HG03520 (cell line): ENCODE data around the gene CDHR3.

Source experiments
- ATAC-seq: cut with Tn5 transposase; IDR thresholded peaks from one replicate; pipeline ENCODE4 v1.9.1; 2021; ENCODE audit warnings: mild to moderate bottlenecking, moderate library complexity; ENCODE audit not compliant: unreplicated experiment

Gene CDHR3

GRCh38 chr7:106047818-106048705 lies 85.0 kb downstream of the CDHR3 start:
- no peak for ATAC-seq

- no peak for ATAC-seq
These were observed 85.6 kb downstream of the CDHR3 start for GRCh38 chr7:106048706-106049020.

- no peak for ATAC-seq
These were observed 86.2 kb downstream of the CDHR3 start for GRCh38 chr7:106049139-106049752.

- no peak for ATAC-seq
These were observed 87.1 kb downstream of the CDHR3 start for GRCh38 chr7:106050002-106050745.

- no peak for ATAC-seq
These were observed 87.7 kb downstream of the CDHR3 start for GRCh38 chr7:106050746-106051117.

- no peak for ATAC-seq
These were observed 89.6 kb downstream of the CDHR3 start for GRCh38 chr7:106052681-106053080.

- no peak for ATAC-seq
These were observed 90.0 kb downstream of the CDHR3 start for GRCh38 chr7:106053109-106053508.

- ATAC-seq = no peak
These were observed 91.3 kb downstream of the CDHR3 start for GRCh38 chr7:106054156-106054910.

- no peak for ATAC-seq
These were observed 92.0 kb downstream of the CDHR3 start for GRCh38 chr7:106054971-106055532.

GRCh38 chr7:106056513-106057203 lies 93.6 kb downstream of the CDHR3 start:
- peak; percentile 43 for ATAC-seq

GRCh38 chr7:106057204-106057961 lies 94.3 kb downstream of the CDHR3 start:
- ATAC-seq = no peak

- peak; percentile 52 for ATAC-seq
These were observed 95.2 kb downstream of the CDHR3 start for GRCh38 chr7:106057962-106058927.

GRCh38 chr7:106058928-106059324 lies 95.9 kb downstream of the CDHR3 start:
- no peak for ATAC-seq

- no peak for ATAC-seq
These were observed 96.5 kb downstream of the CDHR3 start for GRCh38 chr7:106059556-106059955.

- ATAC-seq = no peak
These were observed 97.4 kb downstream of the CDHR3 start for GRCh38 chr7:106060394-106060920.

- peak; percentile 37 for ATAC-seq
These were observed 98.4 kb downstream of the CDHR3 start for GRCh38 chr7:106061301-106061979.

GRCh38 chr7:106062006-106062405 lies 98.9 kb downstream of the CDHR3 start:
- no peak for ATAC-seq
